Renal pelvis (tissue), 4 donors: ENCODE data around the gene STRAP. TPM values are rescaled to one million over a fixed set of nuclear protein-coding genes. Genes with fewer than 3 reads are reported as not detected.
"Not testable (repeated sequence)": the region's sequence is repeated elsewhere in the genome, so short reads cannot be mapped to it uniquely, and the experiment has no call there.

ENCODE experiments used
- DNase-seq: peaks from one replicate; pipeline ENCODE4 v3.0.0-alpha.2; 2013
- polyA plus RNA-seq, 3 donors: library from polyadenylated mRNA; unstranded; fragments of 120-200 nt; gene quantifications; one replicate each; pipeline ENCODE4 v1.2.1, GENCODE V29; 2013; ENCODE audit not compliant: insufficient read length in 3 of 3

STRAP gene
- polyA plus RNA-seq, 3 donors, result 140 to 174 (median 149) TPM

DNA sequence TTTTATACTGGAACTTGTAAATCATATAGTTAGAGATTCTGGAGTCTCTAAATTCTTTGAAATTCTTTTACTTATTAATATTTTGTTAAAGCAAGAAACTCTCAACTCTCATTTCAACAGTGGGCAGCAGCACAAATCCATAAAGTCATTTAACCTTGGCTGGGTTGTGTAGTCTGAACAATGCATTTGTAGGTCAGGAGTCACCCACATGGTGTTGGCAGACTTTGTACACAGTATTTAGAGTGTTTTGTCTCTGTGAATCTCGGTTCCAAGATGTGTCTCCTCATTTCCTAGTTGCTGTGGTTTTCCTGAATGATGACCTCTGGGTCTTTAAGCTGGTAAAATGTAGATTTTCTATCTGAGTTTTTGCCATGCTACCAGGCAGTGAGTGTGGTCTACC, 20.8 kb upstream of the STRAP start:
- DNase-seq, result no peak

DNA sequence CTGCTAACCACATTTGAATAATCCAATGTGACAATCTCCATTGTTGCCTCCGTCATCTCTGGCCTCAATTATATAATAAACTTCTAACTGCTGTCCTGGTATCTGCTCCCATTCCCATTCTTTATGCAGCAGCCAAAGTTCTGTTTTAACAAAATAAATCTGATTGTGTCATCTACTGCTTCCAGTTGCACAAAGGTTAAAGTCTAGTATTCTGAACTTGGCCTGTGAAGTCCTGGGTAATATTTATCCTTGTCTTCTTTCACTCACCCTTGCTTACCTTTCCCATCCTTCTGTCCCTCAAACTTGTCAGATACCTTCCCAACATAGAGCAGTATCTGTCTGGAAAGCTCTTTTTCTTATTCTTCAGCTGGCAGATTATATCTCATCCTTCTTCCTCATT, 19.3 kb upstream of the STRAP start:
- no peak for DNase-seq

- no peak for DNase-seq
Measured at GRCh38 chr12:15863372-15863771, 18.8 kb upstream of the STRAP start.

- DNase-seq, result no peak
Measured at GRCh38 chr12:15863984-15864383, 18.2 kb upstream of the STRAP start.

- no peak for DNase-seq
Measured at GRCh38 chr12:15868186-15868585, 14.0 kb upstream of the STRAP start.

DNA sequence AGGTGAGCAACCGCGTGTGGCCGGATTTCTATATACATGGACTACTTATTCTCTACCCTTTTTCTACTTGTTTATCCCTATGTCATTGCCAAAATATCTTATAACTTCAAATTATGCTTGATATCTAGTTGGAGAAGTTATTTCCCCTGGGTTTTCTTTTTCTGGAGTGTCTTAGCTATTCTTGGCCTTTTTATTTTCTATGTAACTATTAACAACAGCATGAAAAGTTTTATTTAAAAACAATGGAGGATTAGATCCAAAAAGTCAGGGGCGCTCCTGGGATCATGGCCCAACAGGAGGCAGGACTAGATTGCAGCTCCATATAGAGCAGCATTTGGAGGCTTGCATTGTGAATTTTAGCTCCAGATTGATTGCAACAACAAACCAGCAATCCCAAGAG, 8.6 kb upstream of the STRAP start:
- no peak for DNase-seq

DNA sequence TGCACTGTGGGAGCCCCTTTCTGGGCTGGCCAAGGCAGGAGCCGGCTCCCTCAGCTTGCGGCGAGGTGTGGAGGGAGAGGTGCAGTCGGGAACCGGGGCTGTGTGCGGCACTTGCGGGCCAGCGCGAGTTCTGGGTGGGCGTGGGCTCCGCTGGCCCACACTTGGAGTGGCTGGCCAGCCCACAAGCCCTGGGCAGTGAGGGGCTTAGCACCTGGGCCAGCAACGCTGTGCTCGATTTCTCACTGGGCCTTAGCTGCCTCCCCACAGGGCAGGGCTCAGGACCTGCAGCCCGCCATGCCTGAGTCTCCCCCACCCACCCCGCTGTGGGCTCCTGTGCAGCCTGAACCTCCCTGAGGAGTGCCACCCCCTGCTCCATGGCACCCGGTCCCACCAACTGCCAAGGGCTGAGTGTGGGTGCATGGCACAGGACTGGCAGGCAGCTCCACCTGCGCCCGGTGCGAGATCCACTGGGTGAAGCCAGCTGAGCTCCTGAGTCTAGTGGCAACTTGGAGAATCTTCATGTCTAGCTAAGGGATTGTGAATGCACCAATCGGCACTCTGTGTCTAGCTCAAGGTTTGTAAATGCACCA, 7.5 kb upstream of the STRAP start:
- not testable (repeated sequence) for DNase-seq

DNA sequence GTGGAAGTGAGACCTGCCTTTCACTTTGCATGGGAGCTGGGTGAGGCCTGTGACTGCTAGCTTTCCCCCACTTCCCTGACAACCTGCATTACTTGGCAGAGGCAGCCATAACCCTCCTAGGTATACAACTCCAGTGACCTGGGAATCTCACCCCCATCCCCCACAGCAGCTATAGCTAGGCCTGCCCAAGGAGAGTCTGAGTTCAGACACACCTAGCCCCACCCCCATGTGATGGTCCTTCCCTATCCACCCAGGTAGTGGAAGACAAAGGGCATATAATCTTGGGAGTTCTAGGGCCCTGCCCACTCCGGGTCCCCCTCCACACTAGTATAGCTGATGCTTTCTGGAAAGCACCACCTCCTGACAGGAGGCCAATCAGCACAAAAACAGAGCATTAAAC, 6.3 kb upstream of the STRAP start:
- no peak for DNase-seq

DNA sequence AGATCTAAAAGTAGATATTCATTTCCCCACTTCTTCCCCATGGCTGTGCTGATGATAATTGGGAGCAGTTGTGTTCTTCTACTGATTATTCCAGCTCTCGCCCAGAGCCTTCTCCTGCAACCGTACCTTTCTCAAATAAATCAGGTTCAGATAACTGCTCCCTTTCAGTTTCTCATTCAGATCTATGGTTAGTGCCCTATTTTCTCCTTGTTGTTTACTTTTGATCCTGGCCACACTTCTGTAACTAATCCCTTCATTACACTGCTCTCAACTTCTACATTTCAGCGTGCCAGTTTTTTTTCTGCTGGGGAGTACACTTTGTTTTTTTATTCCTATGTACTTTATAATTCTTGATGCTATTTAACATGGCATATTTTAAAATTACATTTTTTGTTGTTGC, 2.8 kb upstream of the STRAP start:
- DNase-seq, result no peak

GRCh38 chr12:15880721-15881120, 1.5 kb upstream of the STRAP start:
- no peak for DNase-seq

DNA sequence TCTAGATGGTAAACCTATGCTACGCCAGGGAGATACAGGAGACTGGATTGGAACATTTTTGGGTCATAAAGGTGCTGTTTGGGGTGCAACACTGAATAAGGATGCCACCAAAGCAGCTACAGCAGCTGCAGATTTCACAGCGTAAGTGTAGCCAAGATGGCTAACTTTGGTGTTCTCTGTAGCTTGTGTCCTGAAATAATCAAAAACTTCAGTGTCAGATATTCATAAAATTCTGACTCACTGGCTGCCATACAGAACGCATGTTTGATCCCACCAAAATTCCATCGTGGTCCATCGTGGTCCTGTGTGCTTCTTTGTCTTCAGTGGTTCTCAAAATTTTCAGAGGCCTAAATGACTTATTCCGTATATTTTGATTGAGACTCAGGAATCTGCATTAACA, 1.3 kb downstream of the STRAP start:
- DNase-seq, result no peak

GRCh38 chr12:15886372-15887042, 4.3 kb downstream of the STRAP start:
- DNase-seq, result no peak

GRCh38 chr12:15887043-15887817, 5.0 kb downstream of the STRAP start:
- no peak for DNase-seq

DNA sequence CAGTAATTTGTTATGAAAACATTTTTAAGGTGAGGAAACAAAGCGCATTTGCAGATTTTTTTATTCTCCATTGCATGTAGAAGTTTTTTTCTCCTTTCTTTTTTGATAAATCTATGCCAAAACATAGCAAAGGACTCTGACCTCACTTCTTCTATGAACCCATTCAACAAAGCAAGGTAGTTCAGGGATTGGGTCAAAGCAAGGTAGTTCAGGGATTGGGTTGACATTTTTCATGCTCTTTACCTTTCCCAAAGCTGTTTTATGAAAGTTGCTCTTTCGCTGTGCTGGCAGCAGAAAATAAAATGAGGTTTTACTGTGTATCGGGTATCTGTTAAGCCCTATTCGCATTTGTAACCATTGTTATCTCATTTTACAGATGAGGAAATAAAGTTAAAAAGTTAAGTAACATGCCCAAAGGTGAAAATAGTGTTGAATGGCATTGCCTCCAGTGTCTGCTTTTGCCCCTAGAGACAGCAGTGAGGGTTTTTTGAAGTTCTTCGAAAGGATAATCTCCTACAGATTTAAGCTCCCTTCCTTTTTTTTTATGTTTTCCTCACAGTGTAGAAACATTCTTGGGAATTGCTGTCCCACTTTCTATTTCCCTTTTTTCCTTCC, 10.6 kb downstream of the STRAP start:
- no peak for DNase-seq

- DNase-seq, result no peak
Measured at GRCh38 chr12:15893260-15893659, 11.1 kb downstream of the STRAP start.

DNA sequence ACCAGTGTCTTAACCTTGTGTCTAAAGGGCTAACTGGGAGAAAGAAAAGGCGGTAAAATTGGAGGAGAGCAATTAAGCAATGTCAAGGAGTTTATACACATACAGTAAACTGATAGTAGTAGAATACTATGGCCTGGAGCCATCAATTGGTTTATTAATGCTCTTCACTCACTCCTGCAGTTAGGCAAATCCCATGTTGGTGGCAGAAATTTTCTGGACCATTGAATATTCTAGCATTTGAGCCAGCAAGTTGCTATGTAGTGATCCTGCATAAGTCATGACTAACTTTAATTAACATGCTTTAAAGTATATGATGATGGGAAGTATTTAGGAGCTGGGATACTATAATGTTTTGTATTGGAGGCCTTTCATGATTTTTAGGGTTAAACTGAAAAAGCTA, 14.7 kb downstream of the STRAP start:
- DNase-seq, result no peak

GRCh38 chr12:15897433-15897832, 15.2 kb downstream of the STRAP start:
- DNase-seq, result no peak

GRCh38 chr12:15899282-15899870, 17.2 kb downstream of the STRAP start:
- no peak for DNase-seq

DNA sequence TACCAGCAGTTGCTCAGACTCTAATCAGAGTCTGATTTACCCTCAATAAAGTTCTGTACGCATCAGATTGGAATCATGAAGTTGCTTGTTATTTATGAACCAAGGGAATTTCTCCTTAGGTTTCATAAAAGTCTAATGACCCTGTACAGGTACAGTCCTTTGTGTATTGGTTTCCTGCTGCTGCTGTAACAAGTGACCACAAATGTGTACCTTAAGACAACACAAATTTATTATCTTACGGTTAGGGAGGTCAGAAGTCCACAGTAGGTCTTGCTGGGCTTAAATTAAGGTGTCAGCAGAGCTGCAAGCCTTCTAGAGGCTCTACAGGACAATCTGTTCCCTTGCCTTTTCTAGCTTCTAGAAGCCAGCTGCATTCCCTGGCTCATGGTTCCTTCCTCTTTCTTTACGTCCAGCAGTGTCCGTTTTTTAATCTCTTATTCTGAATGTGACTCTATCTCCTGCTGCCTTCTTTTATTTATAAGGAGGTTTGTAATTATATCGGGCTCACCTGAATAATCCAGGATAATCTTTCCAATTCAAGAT, 22.3 kb downstream of the STRAP start:
- DNase-seq, result no peak

GRCh38 chr12:15910468-15910863, 28.3 kb downstream of the STRAP start:
- no peak for DNase-seq

DNA sequence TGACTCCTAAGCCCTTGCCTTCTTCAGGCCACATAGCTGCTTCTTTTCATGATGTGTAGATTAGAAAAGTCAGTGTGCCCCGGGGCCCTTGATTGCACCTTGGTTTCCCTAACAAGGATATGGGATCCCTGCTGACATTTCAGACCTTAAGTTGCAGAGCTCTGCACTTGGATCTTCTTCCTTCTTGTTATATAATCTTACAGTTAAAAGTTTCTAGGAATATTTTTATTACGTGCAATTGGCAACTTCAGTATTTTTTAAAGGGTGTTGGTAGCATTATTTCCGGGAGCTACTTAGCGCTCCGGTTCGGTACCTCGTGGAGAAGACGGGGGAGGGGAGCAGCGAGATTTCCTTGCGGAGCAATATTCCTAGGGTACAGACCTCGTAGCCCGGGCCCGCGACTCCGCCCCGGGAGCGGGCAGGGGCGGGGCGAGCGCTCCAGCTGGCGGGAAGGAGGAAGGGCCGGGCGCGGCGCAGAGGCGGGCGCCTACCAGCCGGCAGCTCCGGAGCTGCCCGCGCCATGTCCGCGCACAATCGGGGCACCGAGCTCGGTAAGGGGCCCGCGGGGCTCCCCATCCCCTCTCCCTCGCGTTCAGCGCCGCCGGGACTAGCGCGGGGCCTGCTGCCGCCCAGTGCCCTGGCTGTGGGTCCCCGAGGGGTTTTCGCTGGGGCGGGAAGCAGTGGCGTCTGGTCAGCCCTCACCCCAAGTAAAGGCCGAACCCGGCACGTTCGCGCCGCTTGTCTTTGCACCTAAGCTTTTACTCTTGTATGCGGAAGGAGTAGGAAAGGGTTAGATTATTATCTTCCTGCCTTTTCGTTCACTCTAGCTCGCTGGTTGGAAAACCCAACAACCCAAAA, 28.9 kb downstream of the STRAP start, which contains the start of gene DERA:
Gene DERA (plus strand): TSS at position 469 of the 858 bp plus-strand sequence. CDS start 52 bp downstream, at position 521.
- peak; percentile 74 for DNase-seq
